Measurements from ENCODE around the gene TENM4.
"Not testable (repeated sequence)": the region's sequence is repeated elsewhere in the genome, so short reads cannot be mapped to it uniquely, and the experiment has no call there.

TENM4 gene

DNA sequence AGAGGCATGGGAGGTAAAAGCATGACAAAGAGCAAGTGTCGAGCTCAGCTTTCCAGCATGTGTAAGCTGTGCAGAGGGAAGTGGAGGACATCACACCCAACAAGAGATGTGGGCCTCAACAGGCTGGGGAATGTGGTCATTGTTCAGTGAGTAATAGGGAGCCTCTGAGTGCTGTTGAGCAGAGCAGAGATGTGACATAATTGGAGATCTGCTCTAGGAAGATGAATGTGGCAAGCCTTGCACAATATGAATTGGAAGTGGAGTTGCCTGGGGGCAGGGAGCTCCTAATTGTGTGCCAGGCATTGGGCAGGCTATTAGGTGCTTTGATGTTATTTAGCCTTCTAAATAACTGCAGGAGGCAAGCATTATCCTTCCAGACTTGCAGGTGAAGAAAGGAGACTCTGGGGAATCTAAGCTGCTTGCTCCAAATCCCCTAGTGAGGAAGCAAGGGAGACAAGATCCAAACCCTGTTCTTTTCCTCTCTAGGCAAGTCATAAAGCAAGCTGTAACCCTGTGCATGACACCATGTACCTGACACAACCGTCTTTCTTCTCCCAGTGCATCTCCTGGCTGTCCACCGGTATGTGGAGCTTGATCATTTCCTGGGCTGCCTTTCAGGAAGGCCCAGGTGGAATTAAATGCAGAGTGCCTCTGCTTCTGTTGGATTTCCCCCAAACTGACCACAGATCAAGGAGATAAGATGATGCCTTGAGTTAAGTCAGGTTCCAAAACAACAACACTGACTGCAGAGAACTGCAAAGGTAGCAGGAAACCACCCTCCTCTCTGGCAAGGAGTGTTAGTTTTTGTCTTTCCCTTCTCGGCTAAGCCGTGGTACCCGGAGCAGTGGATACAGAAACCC lies 221.4 kb downstream of the TENM4 start:
- DNase-seq = no peak

GRCh38 chr11:79212741-79213190 lies 228.1 kb downstream of the TENM4 start:
- peak in 3 of 56 donors; percentile 16 to 41 (median 18) for DNase-seq

GRCh38 chr11:79209540-79210266 lies 231.1 kb downstream of the TENM4 start:
- peak in 1 of 56 donors; percentile 7 for DNase-seq

DNA sequence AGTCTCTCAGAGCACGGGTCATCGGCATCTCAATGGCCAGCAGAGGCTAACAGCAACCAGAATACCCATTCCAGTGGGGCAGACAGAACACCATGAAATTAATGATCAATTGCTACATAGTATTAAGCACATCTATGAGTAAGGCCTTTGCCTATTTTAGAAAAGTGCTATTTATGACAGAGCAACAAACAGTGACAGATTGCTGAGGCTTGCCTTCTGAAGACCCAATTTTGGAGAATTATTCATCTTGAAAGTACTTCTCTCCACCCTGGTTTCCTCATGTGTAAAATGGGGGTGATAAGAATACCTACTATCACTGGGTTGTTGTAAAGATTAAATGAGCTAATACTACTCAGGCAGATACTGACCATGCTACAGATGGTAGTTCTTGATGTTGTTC lies 232.7 kb downstream of the TENM4 start:
- no peak for DNase-seq

DNA sequence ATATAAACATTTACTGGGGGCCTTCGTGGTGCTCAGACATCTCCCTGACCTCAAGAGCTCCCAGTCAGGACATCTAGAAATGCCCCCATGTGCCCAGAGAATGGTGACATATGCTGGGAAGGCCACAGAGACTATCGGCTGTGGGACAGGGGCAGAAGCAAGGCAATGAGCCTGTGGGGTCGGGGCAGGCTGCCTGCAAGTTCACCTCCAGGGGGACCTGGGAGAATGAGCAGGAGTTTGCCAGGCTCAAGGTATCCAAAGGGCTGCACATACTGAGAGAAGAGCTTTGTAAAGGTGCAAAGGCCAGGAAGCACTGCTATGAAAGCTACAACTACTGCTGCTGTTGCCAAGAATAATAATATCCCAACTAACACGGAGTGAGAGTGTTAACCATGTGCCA lies 233.9 kb downstream of the TENM4 start:
- DNase-seq = no peak

GRCh38 chr11:79205786-79206185 lies 235.0 kb downstream of the TENM4 start:
- no peak for DNase-seq

GRCh38 chr11:79201677-79202347 lies 239.0 kb downstream of the TENM4 start:
- no peak for DNase-seq

DNA sequence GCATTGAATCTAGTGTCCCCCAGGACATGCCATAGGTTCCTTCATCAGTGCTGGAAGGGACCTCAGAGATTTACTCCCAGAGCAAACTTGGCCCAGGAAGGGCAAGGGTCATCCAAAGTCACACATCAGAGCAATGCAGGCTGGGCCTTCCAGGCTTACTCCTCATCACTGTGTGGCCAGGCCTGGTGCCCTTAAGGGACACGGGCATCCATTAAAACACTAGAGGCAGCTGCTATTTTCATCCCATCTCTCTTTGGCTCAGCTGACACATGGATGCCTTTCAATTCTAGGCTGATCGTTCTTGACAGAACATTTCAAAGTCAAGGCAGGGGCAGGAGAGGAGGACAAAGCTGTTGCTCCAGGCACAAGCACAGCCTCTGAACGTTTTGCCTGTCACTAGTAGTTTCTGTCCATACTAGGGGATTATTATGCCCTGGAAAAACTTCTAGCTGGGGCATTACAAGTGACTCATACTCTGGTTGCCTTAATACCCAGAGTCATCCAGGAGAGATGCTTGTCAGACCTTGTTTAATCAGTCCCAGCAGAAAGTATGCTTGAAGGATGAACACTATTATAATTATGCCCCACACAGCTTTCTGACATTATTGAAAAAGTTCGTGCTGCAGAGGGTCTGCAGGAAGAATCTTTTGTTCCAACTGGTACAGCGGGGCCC lies 240.3 kb downstream of the TENM4 start:
- no peak for DNase-seq

- peak in 4 of 56 donors; percentile 8 to 34 (median 17) for DNase-seq
Observed at GRCh38 chr11:79199729-79200354, 241.0 kb downstream of the TENM4 start.

DNA sequence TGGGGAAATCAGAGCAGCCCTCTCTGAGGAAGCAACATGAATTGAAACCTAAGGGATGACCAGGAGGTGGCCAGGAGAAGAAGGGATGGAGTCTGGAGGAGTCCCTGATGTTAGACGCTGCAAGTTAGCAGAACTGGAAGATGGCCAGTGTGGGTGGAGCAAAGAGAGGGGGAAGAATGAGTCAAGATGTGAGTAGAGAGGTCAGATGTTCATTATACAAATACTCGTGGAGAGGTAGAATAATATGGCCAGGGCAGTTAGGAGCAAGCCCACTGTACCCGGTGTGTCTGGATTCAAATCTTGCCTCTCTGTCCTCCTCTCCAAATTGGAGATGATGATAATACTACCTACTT lies 242.0 kb downstream of the TENM4 start:
- DNase-seq = no peak

DNA sequence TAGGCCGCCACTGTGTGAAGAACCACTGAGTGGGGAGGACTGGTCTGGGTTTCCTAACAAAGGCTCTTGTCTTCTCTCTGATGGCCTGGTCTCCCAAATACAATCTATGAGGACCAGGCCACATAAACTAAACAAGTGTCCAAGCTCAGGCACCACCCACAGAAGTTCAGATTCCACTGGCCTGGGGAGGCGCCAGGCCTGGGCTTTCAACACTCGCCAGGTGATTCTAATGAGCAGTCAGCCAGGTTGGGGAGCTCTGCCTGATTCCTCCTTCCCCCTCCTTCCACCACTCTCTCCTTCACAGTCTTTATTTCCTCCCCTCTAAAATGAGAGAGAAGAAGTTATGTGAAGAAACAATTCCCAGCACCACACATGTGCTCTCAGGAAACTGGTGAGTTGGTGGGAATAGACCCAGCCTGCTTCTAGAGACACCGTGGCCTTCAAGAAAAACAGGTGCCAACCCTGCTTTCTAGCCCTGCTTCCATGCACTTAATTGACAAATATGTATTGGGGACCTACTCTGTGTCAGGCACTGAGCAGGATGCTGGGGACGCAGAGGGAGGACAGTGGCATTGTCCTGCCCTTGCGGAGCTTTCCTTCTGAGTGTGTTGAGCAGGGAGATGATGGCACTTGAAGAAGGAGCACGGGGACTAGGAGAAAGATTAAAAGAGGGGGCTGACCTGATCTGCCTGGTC lies 242.5 kb downstream of the TENM4 start:
- no peak for DNase-seq

DNA sequence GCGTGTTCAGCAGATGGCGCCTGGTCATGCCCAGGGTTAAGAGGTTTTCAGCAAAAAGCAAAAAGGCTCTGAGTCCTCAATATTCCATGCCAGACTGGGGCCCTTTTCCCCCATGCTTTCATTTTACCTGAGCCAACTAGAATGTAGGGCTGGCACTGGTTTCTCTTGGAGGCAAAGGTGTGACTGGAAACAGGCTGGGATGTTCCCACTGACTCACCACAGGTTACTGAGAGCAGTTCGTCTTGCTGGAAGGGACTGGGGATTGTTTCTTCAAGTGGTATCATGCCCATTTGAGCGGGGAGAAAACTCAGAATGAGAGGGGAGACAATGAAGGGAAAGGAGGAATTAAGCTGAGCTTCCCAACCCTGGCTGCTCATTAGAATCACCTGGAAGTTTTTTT lies 243.9 kb downstream of the TENM4 start:
- no peak for DNase-seq

GRCh38 chr11:79195209-79195608 lies 245.6 kb downstream of the TENM4 start:
- DNase-seq = no peak

GRCh38 chr11:79193663-79194310 lies 247.0 kb downstream of the TENM4 start:
- no peak for DNase-seq

- no peak for DNase-seq
Observed at GRCh38 chr11:79192836-79193235, 248.0 kb downstream of the TENM4 start.

GRCh38 chr11:79191716-79192115 lies 249.1 kb downstream of the TENM4 start:
- not testable (repeated sequence) for DNase-seq

DNA sequence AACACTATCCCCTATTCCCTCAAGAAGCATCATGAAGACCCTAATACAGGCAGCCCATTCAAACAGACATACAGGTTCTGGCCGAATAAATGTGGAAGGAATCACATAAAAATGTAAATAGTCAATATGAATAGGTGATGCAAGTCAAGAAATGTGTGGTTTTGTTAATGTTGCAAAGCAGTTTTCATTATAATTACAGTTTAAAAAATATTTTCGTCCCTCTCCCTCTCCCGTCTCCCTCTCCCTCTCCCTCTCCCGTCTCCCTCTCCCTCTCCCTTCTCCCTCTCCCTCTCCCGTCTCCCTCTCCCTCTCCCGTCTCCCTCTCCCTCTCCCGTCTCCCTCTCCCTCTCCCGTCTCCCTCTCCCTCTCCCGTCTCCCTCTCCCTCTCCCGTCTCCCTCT lies 250.3 kb downstream of the TENM4 start:
- DNase-seq = not testable (repeated sequence)

DNA sequence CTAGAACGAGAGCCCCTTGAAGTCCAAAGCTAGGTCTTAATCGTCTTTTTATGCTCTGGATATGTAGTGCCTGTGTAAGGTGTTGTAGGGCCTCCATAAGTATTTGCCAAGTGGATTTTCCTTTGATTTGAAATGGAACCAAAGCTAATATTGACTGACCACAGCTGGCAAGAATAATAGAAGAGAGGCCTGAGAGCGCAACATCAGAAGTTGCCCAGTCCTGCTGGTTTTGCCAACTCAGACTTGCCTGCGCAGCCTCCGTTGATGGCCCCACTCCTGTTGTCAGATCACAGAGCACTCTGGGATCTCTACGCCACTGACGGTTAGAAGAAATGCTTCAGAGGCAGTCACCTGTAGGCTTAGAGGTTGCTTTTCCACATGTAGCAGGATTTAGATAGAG lies 251.2 kb downstream of the TENM4 start:
- no peak for DNase-seq

- no peak for DNase-seq
Observed at GRCh38 chr11:79189055-79189454, 251.8 kb downstream of the TENM4 start.

DNA sequence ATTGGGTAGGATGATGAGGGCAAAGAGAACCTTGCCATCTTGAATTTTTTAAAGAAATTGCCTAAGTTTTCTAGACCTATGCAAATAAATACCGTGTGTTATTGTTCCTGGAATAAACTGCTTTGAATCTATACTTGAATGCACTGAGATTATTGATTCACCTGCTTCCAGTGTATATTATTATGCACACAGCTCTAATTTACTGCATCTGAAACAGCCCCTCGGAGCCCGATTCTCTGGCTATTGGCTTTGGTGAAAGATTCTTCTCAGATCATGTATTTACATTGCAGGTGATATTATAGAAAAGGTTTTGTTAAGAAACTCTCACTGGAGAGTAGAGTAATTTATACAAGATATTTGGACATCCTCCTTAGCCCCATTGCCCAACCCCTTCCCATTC lies 254.2 kb downstream of the TENM4 start:
- no peak for DNase-seq

Data from amygdala (tissue), 56 donors.